Trophoblast cell (in vitro differentiated cells and primary cell): Measurements from ENCODE around the gene APPBP2.

Experiments used
- DNase-seq, 2 donors: peaks; one replicate each; pipeline ENCODE4 v3.0.0-alpha.2; 2016
- H2AFZ ChIP-seq: 2 replicates; pipeline ENCODE4 v1.6.1; 2013; ENCODE audit warnings: low read length, moderate library complexity, mild to moderate bottlenecking; ENCODE audit not compliant: insufficient read depth, poor library complexity
- H2AK5ac ChIP-seq: 2 replicates; pipeline ENCODE4 v1.6.1; 2013; ENCODE audit warnings: mild to moderate bottlenecking, low read length
- H2BK120ac ChIP-seq: 2 replicates; pipeline ENCODE4 v1.6.1; 2013; ENCODE audit warnings: low read length, mild to moderate bottlenecking, moderate library complexity; ENCODE audit not compliant: insufficient read depth, poor library complexity
- H2BK12ac ChIP-seq: 2 replicates; pipeline ENCODE4 v1.6.1; 2013; ENCODE audit warnings: mild to moderate bottlenecking, low read length, moderate library complexity
- H2BK5ac ChIP-seq: 2 replicates; pipeline ENCODE4 v1.6.1; 2013; ENCODE audit warnings: low read length, low read depth, moderate library complexity, mild to moderate bottlenecking; ENCODE audit not compliant: poor library complexity
- H3K14ac ChIP-seq: 2 replicates; pipeline ENCODE4 v1.6.1; 2013; ENCODE audit warnings: mild to moderate bottlenecking, low read length
- H3K18ac ChIP-seq: 2 replicates; pipeline ENCODE4 v1.6.1; 2013; ENCODE audit warnings: mild to moderate bottlenecking, low read length
- H3K23ac ChIP-seq: 2 replicates; pipeline ENCODE4 v1.6.1; 2013; ENCODE audit warnings: low read length
- H3K27ac ChIP-seq: 2 replicates; pipeline ENCODE4 v1.5.1; 2013; ENCODE audit warnings: low read depth, mild to moderate bottlenecking, inconsistent platforms, low read length, moderate library complexity
- H3K27me3 ChIP-seq: 2 replicates; pipeline ENCODE4 v1.6.1; 2013; ENCODE audit warnings: inconsistent platforms, mild to moderate bottlenecking, low read length, moderate library complexity; ENCODE audit not compliant: insufficient read depth
- H3K36me3 ChIP-seq, 2 experiments: 1 replicate in 1 of 2; 2 replicates in 1 of 2; pipeline ENCODE4 v1.6.1; 2013; ENCODE audit warnings: low read length in 2 of 2, mild to moderate bottlenecking in 2 of 2, moderate library complexity in 1 of 2; ENCODE audit not compliant: insufficient read depth in 2 of 2, control insufficient read depth in 1 of 2
- H3K4ac ChIP-seq: 2 replicates; pipeline ENCODE4 v1.6.1; 2013; ENCODE audit warnings: low read depth, mild to moderate bottlenecking, low read length, moderate library complexity
- H3K4me1 ChIP-seq, 2 experiments: 1 replicate in 1 of 2; 2 replicates in 1 of 2; pipeline ENCODE4 v1.6.1; 2013; ENCODE audit warnings: low read length in 2 of 2, mild to moderate bottlenecking in 2 of 2, moderate library complexity in 1 of 2; ENCODE audit not compliant: insufficient read depth in 2 of 2, control insufficient read depth in 1 of 2
- H3K4me2 ChIP-seq: 2 replicates; pipeline ENCODE4 v1.6.1; 2013; ENCODE audit warnings: inconsistent platforms, mild to moderate bottlenecking, low read length, moderate library complexity
- H3K4me3 ChIP-seq: 2 replicates; pipeline ENCODE4 v1.5.1; 2013; ENCODE audit warnings: mild to moderate bottlenecking, low read depth, low read length, inconsistent platforms
- H3K79me1 ChIP-seq: one replicate; pipeline ENCODE4 v1.6.1; 2013; ENCODE audit warnings: low read length
- H3K79me2 ChIP-seq: 2 replicates; pipeline ENCODE4 v1.6.1; 2013; ENCODE audit warnings: low read length, mild to moderate bottlenecking; ENCODE audit not compliant: control insufficient read depth, insufficient read depth, poor library complexity
- H3K9ac ChIP-seq: 2 replicates; pipeline ENCODE4 v1.6.1; 2013; ENCODE audit warnings: mild to moderate bottlenecking, low read length
- H3K9me3 ChIP-seq: 2 replicates; pipeline ENCODE4 v1.6.1; 2013; ENCODE audit warnings: low read depth, mild to moderate bottlenecking, control low read depth, inconsistent platforms, low read length; ENCODE audit not compliant: insufficient read depth
- H4K12ac ChIP-seq: 2 replicates; pipeline ENCODE4 v1.6.1; 2013; ENCODE audit warnings: low read depth, mild to moderate bottlenecking, low read length, moderate library complexity
- H4K8ac ChIP-seq: 2 replicates; pipeline ENCODE4 v1.6.1; 2013; ENCODE audit warnings: low read depth, mild to moderate bottlenecking, low read length, moderate library complexity
- H4K91ac ChIP-seq: one replicate; pipeline ENCODE4 v1.6.1; 2013; ENCODE audit warnings: low read depth, mild to moderate bottlenecking, low read length, moderate library complexity
- WGBS: extraction: QIAGEN DNeasy Blood & Tissue Kit; methylation state at CpG from one replicate; pipeline ENCODE4 v1.1.7; 2013; ENCODE audit warnings: missing lambda C conversion rate; ENCODE audit not compliant: insufficient read length, insufficient coverage; ENCODE audit errors: extremely low coverage; 5-methylcytosine and 5-hydroxymethylcytosine counted together

Gene APPBP2

GRCh38 chr17:60398227-60398959, 127.6 kb downstream of the APPBP2 start:
- Histone ChIP-seq H4K8ac (no peak overlapping the region), H3K4me1 (no peaks in the 10 kb centered on the region), H3K9ac (no peak overlapping the region), H3K79me1 (no peaks in the 10 kb centered on the region), H2AFZ (no peak overlapping the region), H3K18ac (no peak overlapping the region), H4K91ac (no peak overlapping the region), H2BK12ac (no peak overlapping the region), H3K9me3 (no peaks in the 10 kb centered on the region), H3K23ac (no peak overlapping the region), H3K4ac (no peak overlapping the region), H2BK5ac (no peak overlapping the region), H3K79me2 (no peaks in the 10 kb centered on the region), H3K27me3 (no peaks in the 10 kb centered on the region), H3K27ac (no peak overlapping the region), H3K36me3 (no peaks in the 10 kb centered on the region), H2AK5ac (no peak overlapping the region), H3K14ac (no peak overlapping the region), H4K12ac (no peak overlapping the region), H3K4me3 (no peak overlapping the region), H2BK120ac (no peak overlapping the region), H3K4me2 (no peak overlapping the region)
- DNase-seq, result peak in 1 of 2 donors; percentile 28
- WGBS, result no CpG with 5 or more reads among the region's 3 CpGs

- Histone ChIP-seq H2BK120ac (no peak overlapping the region), H4K12ac (no peak overlapping the region), H3K4me3 (no peak overlapping the region), H2AK5ac (no peak overlapping the region), H3K23ac (no peak overlapping the region), H3K4ac (no peak overlapping the region), H3K36me3 (no peaks in the 10 kb centered on the region), H3K27ac (no peak overlapping the region), H3K79me1 (peaks cover 14% of the 10 kb centered on the region), H3K27me3 (no peaks in the 10 kb centered on the region), H3K79me2 (peaks cover 7% of the 10 kb centered on the region), H3K9me3 (no peaks in the 10 kb centered on the region), H3K4me2 (no peak overlapping the region), H3K4me1 (no peaks in the 10 kb centered on the region), H4K8ac (no peak overlapping the region), H2BK12ac (no peak overlapping the region), H3K9ac (no peak overlapping the region), H4K91ac (no peak overlapping the region), H3K18ac (no peak overlapping the region), H2BK5ac (no peak overlapping the region), H2AFZ (no peak overlapping the region), H3K14ac (no peak overlapping the region)
- no CpG with 5 or more reads among the region's 3 CpGs for WGBS
- peak; percentile 57 to 94 for DNase-seq
Measured at GRCh38 chr17:60396412-60396811, 129.6 kb downstream of the APPBP2 start.

GRCh38 chr17:60395508-60396065, 130.5 kb downstream of the APPBP2 start:
- Histone ChIP-seq H4K91ac (no peak overlapping the region), H3K18ac (no peak overlapping the region), H3K4me3 (no peak overlapping the region), H3K9me3 (no peaks in the 10 kb centered on the region), H2BK12ac (no peak overlapping the region), H2BK120ac (no peak overlapping the region), H3K79me2 (peaks cover 12% of the 10 kb centered on the region), H2BK5ac (no peak overlapping the region), H2AFZ (no peak overlapping the region), H3K27ac (no peak overlapping the region), H4K8ac (no peak overlapping the region), H3K4ac (no peak overlapping the region), H2AK5ac (no peak overlapping the region), H3K79me1 (peaks cover 17% of the 10 kb centered on the region), H3K23ac (no peak overlapping the region), H3K27me3 (no peaks in the 10 kb centered on the region), H3K36me3 (no peaks in the 10 kb centered on the region), H3K14ac (no peak overlapping the region), H3K4me2 (no peak overlapping the region), H3K4me1 (peaks cover 3% of the 10 kb centered on the region in 2 experiments), H4K12ac (no peak overlapping the region), H3K9ac (no peak overlapping the region)
- WGBS, result no CpG with 5 or more reads among the region's 4 CpGs
- DNase-seq, result peak in 1 of 2 donors; percentile 39

GRCh38 chr17:60393840-60394723, 132.0 kb downstream of the APPBP2 start:
- no peaks in the 10 kb centered on the region for H3K36me3 ChIP-seq
- peak overlapping the region; percentile 27 for H2BK12ac ChIP-seq
- no peak overlapping the region for H3K27ac ChIP-seq
- H3K18ac ChIP-seq, result no peak overlapping the region
- H4K8ac ChIP-seq, result no peak overlapping the region
- WGBS, result no CpG with 5 or more reads among the region's 17 CpGs
- H3K4ac ChIP-seq, result no peak overlapping the region
- no peak overlapping the region for H3K9ac ChIP-seq
- H3K4me1 ChIP-seq, result peaks cover 3 to 4% of the 10 kb centered on the region in 2 experiments
- no peak overlapping the region for H3K4me2 ChIP-seq
- H3K79me1 ChIP-seq, result peaks cover 17% of the 10 kb centered on the region
- no peak overlapping the region for H3K23ac ChIP-seq
- peaks cover 12% of the 10 kb centered on the region for H3K79me2 ChIP-seq
- no peaks in the 10 kb centered on the region for H3K27me3 ChIP-seq
- H2BK5ac ChIP-seq, result no peak overlapping the region
- H3K4me3 ChIP-seq, result no peak overlapping the region
- no peak overlapping the region for H3K14ac ChIP-seq
- DNase-seq, result peak; percentile 71 to 90
- no peak overlapping the region for H4K91ac ChIP-seq
- peak overlapping the region; percentile 15 for H4K12ac ChIP-seq
- H2AFZ ChIP-seq, result no peak overlapping the region
- no peak overlapping the region for H2BK120ac ChIP-seq
- no peaks in the 10 kb centered on the region for H3K9me3 ChIP-seq
- H2AK5ac ChIP-seq, result peak overlapping the region; percentile 70
